K562 (cell line): ENCODE measurements around the gene GRPEL2. TPM values are rescaled to one million over a fixed set of nuclear protein-coding genes. Genes with fewer than 3 reads are reported as not detected.

ENCODE experiments used
- ATAC-seq: fragments of 200-7000 bp; cut with Tn5 transposase; 3 replicates; pipeline ENCODE4 v1.9.1; 2020; ENCODE audit warnings: moderate library complexity
- BruUV-seq: library from RNA; stranded (reverse); fragments of 400-500 nt; replicated peaks from 2 replicates; lab custom pipeline; 2021; lab: Mats Ljungman, UMichigan
- CTCF ChIA-PET: fragments of 300-600 bp; formaldehyde crosslinking; extraction: SDS; loops from one replicate; lab custom pipeline; 2021; ENCODE audit warnings: low intra/inter-chr PET ratio; lab: Yijun Ruan, JAX
- POLR2A ChIA-PET: fragments of 300-600, 350-650 bp; sonication (Branson Sonifier 250); formaldehyde crosslinking; extraction: SDS; loops from one replicate; lab custom pipeline; 2021; ENCODE audit warnings: antibody characterized with exemption, inconsistent platforms; lab: Yijun Ruan, JAX
- DNase-seq, 4 experiments: peaks; one replicate each; pipeline versions ENCODE4 v3.0.0 to v3.0.0-alpha.2; 2011 to 2018; ENCODE audit warnings: low spot score in 3 of 4, mixed read lengths in 3 of 4; ENCODE audit errors: extremely low read depth in 1 of 4
- FAIRE-seq: peaks from 2 replicates; lab custom pipeline; 2011; peaks lifted over from hg19 to GRCh38; lab: Jason Lieb, UNC
- H2AFZ ChIP-seq: 2 replicates; pipeline ENCODE4 v1.6.0; 2011; ENCODE audit warnings: low read depth, low read length, control low read depth, inconsistent platforms
- H3K27ac ChIP-seq: fragments of 200-600 bp; 3 replicates; pipeline ENCODE4 v1.8.0; 2011; ENCODE audit warnings: low read depth, mild to moderate bottlenecking, control low read depth, inconsistent platforms, low read length, moderate library complexity, mixed read lengths; ENCODE audit errors: extremely low read depth
- H3K27me3 ChIP-seq, 2 experiments: fragments of 300-600 bp in 1 of 2; 2 replicates in 1 of 2; 3 replicates in 1 of 2; pipeline versions ENCODE4 v1.6.0 to v1.8.0; 2011; ENCODE audit warnings: inconsistent platforms in 2 of 2, low read length in 2 of 2, mild to moderate bottlenecking in 1 of 2, mixed read lengths in 1 of 2, moderate library complexity in 1 of 2; ENCODE audit not compliant: control insufficient read depth in 2 of 2, insufficient read depth in 2 of 2
- H3K36me3 ChIP-seq: fragments of 300-600 bp; 3 replicates; pipeline ENCODE4 v1.8.0; 2011; ENCODE audit warnings: mild to moderate bottlenecking, low read length, inconsistent platforms; ENCODE audit not compliant: control insufficient read depth, insufficient read depth
- H3K4me1 ChIP-seq, 2 experiments: fragments of 200-600 bp in 1 of 2; replicated peaks in 1 of 2; 2 replicates in 1 of 2; 3 replicates in 1 of 2; pipeline versions ENCODE4 v1.5.1 to v1.8.0; 2011; ENCODE audit warnings: inconsistent platforms in 2 of 2, low read length in 2 of 2, mild to moderate bottlenecking in 1 of 2, mixed read lengths in 1 of 2, moderate library complexity in 1 of 2; ENCODE audit not compliant: control insufficient read depth in 2 of 2, insufficient read depth in 2 of 2
- H3K4me2 ChIP-seq: 2 replicates; pipeline ENCODE4 v1.6.1; 2011; ENCODE audit warnings: low read length, control low read depth, inconsistent platforms, mixed read lengths; ENCODE audit not compliant: insufficient read depth
- H3K4me3 ChIP-seq: fragments of 200-600 bp; sonication (generic), shearing (Covaris generic); 2 replicates; pipeline ENCODE4 v1.5.1; 2016; ENCODE audit warnings: control low read depth, inconsistent platforms
- H3K79me2 ChIP-seq: fragments of 200-600 bp; 3 replicates; pipeline ENCODE4 v1.8.0; 2011; ENCODE audit warnings: low read length, inconsistent platforms; ENCODE audit not compliant: control insufficient read depth, insufficient read depth
- H3K9ac ChIP-seq, 2 experiments: 2 replicates each; pipeline versions ENCODE4 v1.6.0 to v1.6.1; 2011; ENCODE audit warnings: low read depth in 2 of 2, low read length in 2 of 2, control low read depth in 1 of 2, inconsistent platforms in 1 of 2, mild to moderate bottlenecking in 1 of 2, mixed read lengths in 1 of 2; ENCODE audit not compliant: insufficient read depth in 1 of 2
- H3K9me1 ChIP-seq: one replicate; pipeline ENCODE4 v1.6.0; 2011; ENCODE audit warnings: inconsistent platforms, mild to moderate bottlenecking, low read length, moderate library complexity; ENCODE audit not compliant: control insufficient read depth, insufficient read depth
- H3K9me3 ChIP-seq: replicated peaks from 2 replicates; pipeline ENCODE4 v1.5.1; 2011; ENCODE audit warnings: low read depth, low read length, inconsistent platforms; ENCODE audit not compliant: control insufficient read depth, insufficient read depth
- H4K20me1 ChIP-seq: replicated peaks from 2 replicates; pipeline ENCODE4 v1.6.1; 2011; ENCODE audit warnings: low read length, inconsistent platforms, mixed read lengths; ENCODE audit not compliant: control insufficient read depth, insufficient read depth
- DMBX1 ChIP-seq: fragments of 250-450 bp; sonication (Bioruptor Pico); IDR thresholded peaks from 2 replicates; pipeline ENCODE4 v1.8.0; 2022; ENCODE audit warnings: inconsistent platforms, mild to moderate bottlenecking, moderate library complexity, borderline replicate concordance
- ELF4 ChIP-seq: fragments of 450-650 bp; formaldehyde crosslinking; IDR thresholded peaks from 2 replicates; pipeline ENCODE4 v1.4.0; 2022; ENCODE audit warnings: missing genetic modification characterization
- ILK ChIP-seq: fragments of 450-650 bp; IDR thresholded peaks from 2 replicates; pipeline ENCODE4 v1.6.1; 2016; ENCODE audit warnings: missing genetic modification characterization, low read depth, mild to moderate bottlenecking, missing compliant biosample characterization, moderate library complexity, borderline replicate concordance
- NR2F6 ChIP-seq: fragments of 450-650 bp; formaldehyde crosslinking; IDR thresholded peaks from 2 replicates; pipeline ENCODE4 v1.4.0; 2020; ENCODE audit warnings: mild to moderate bottlenecking
- POLR2B ChIP-seq: fragments of 450-650 bp; IDR thresholded peaks from 2 replicates; pipeline ENCODE4 v1.6.1; 2018; ENCODE audit warnings: low read depth; ENCODE audit not compliant: partially characterized antibody
- POU5F1 ChIP-seq: fragments of 150-350 bp; IDR thresholded peaks from 2 replicates; pipeline ENCODE4 v1.6.1; 2014; ENCODE audit warnings: borderline replicate concordance, low read length, low read depth, mild to moderate bottlenecking; ENCODE audit not compliant: partially characterized antibody
- PPARD ChIP-seq: fragments of 250-450 bp; sonication (Bioruptor Pico); IDR thresholded peaks from 2 replicates; pipeline ENCODE4 v1.8.0; 2022; ENCODE audit warnings: inconsistent platforms, mild to moderate bottlenecking, moderate library complexity
- PRDM10 ChIP-seq: fragments of 450-650 bp; IDR thresholded peaks from 2 replicates; pipeline ENCODE4 v1.6.1; 2018; ENCODE audit not compliant: partially characterized antibody
- SIN3A ChIP-seq, 2 experiments: fragments of 150-350 bp in 1 of 2; IDR thresholded peaks; 2 replicates each; pipeline ENCODE4 v1.6.1; 2011 to 2016; ENCODE audit warnings: borderline replicate concordance in 2 of 2, low read depth in 2 of 2, low read length in 2 of 2, mild to moderate bottlenecking in 2 of 2, moderate library complexity in 2 of 2; ENCODE audit not compliant: control insufficient read depth in 1 of 2
- SUPT5H ChIP-seq: fragments of 450-650 bp; IDR thresholded peaks from 2 replicates; pipeline ENCODE4 v1.6.1; 2016
- ZBTB1 ChIP-seq: sonication (generic); formaldehyde crosslinking; IDR thresholded peaks from 2 replicates; pipeline ENCODE4 v1.8.1; 2023; ENCODE audit warnings: missing genetic modification reagents, low read depth, mild to moderate bottlenecking, borderline replicate concordance
- ZFP1 ChIP-seq: fragments of 450-650 bp; formaldehyde crosslinking; IDR thresholded peaks from 2 replicates; pipeline ENCODE4 v1.4.0; 2020; ENCODE audit warnings: mild to moderate bottlenecking, mixed read lengths
- ZFX ChIP-seq: sonication (generic); formaldehyde crosslinking; IDR thresholded peaks from 2 replicates; pipeline ENCODE4 v1.8.0; 2022; ENCODE audit warnings: mild to moderate bottlenecking, missing genetic modification reagents, moderate library complexity
- ZNF165 ChIP-seq: fragments of 250-450 bp; sonication (Bioruptor Pico); IDR thresholded peaks from 2 replicates; pipeline ENCODE4 v1.4.0; 2020; ENCODE audit warnings: borderline replicate concordance
- ZNF174 ChIP-seq: fragments of 250-450 bp; sonication (Bioruptor Pico); IDR thresholded peaks from 2 replicates; pipeline ENCODE4 v1.4.0; 2020; ENCODE audit warnings: mild to moderate bottlenecking
- WGBS: fragments of 100-300 bp; shearing (Covaris generic); methylation state at CpG from one replicate; pipeline ENCODE4 v1.1.6; 2016; ENCODE audit warnings: low coverage, mixed read lengths; ENCODE audit not compliant: insufficient coverage; ENCODE audit errors: missing lambda C conversion rate; 5-methylcytosine and 5-hydroxymethylcytosine counted together
- in situ Hi-C: fragments of 300-500 bp; cut with MboI; formaldehyde crosslinking; loops from 4 replicates; pipeline ENCODE4 v1.15.0; 2018; ENCODE audit warnings: inconsistent platforms, mixed read lengths
- intact Hi-C: fragments of 100-400 bp; cut with micrococcal nuclease; formaldehyde crosslinking; loops from 2 replicates; pipeline ENCODE4 v1.14.2; 2022
- polyA plus RNA-seq, 8 experiments: library from polyadenylated mRNA; depleted of rRNA in 4 of 8; stranded (reverse) in 5 of 8; unstranded in 3 of 8; fragments of >200 nt; fragmentation: Nextera tagmentation in 2 of 8; fragmentation: Illumina TruSeq in 1 of 8; extraction: Ambion mirVana in 2 of 8; extraction: Trizol in 1 of 8; gene quantifications; 2 replicates each; pipeline versions ENCODE4 v1.2.1 to v1.2.3, GENCODE V29; 2011 to 2014; ENCODE audit warnings: inconsistent platforms in 1 of 8, missing spikeins in 1 of 8
- total RNA-seq, 7 experiments: library from RNA; depleted of rRNA in 6 of 7; stranded (reverse); fragments of >200 nt in 6 of 7; fragmentation: Illumina TruSeq in 2 of 7; extraction: Trizol in 2 of 7; gene quantifications; 2 replicates each; pipeline versions ENCODE4 v1.2.1 to v1.2.3, GENCODE V29; 2011 to 2021; ENCODE audit warnings: low replicate concordance in 1 of 7
- TF ChIP-seq, protein P1 (sequence below): fragments of 200-800 bp; sonication (Bioruptor generic); IDR thresholded peaks from 2 replicates; pipeline ENCODE4 v1.6.1; 2017; ENCODE audit warnings: missing genetic modification characterization, missing compliant biosample characterization
- TF ChIP-seq, protein P2 (sequence below): fragments of 250-450 bp; sonication (Bioruptor Pico); IDR thresholded peaks from 2 replicates; pipeline ENCODE4 v1.6.1; 2021; ENCODE audit warnings: mild to moderate bottlenecking
- TF ChIP-seq, protein P3 (sequence below): fragments of 250-450 bp; sonication (Bioruptor Pico); IDR thresholded peaks from 2 replicates; pipeline ENCODE4 v1.5.0; 2021

GRPEL2 gene
- total and polyA plus RNA-seq, 9 of the 15 experiments (the other 6 are each of a cell fraction or from before 2014, with no cell fraction given): 11.2 to 40.5 (median 25.8) TPM

DNA sequence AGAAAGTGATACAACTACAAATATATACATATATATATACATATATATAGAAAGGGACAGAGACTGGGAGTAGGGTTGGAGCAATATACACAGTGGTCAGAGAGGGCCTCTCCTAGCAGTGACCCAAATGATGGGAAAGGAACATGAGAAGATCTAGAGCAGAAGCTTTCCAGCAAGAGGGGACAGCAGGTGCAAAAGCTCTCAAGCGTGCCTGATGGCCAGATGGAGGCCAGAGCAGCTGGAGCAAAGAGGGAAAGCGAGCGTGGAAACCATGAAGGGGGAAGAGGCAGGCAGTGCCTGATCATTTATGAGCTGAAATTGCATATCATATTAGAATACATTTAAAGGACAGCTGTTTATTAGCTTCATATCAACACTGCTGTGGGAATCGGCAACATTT is 7.6 kb upstream of the GRPEL2 start:
- Histone ChIP-seq H3K9ac (no peak overlapping the region), H2AFZ (no peak overlapping the region), H3K27me3 (peaks cover 0 to 2% of the 10 kb centered on the region in 2 experiments; a peak in 1 of 5 replicates), H3K27ac (no peak overlapping the region), H3K4me3 (no peak overlapping the region), H3K9me1 (no peaks in the 10 kb centered on the region), H3K9me3 (no peaks in the 10 kb centered on the region), H3K36me3 (no peaks in the 10 kb centered on the region), H3K4me1 (no peaks in the 10 kb centered on the region), H3K4me2 (no peak overlapping the region), H4K20me1 (no peaks in the 10 kb centered on the region), H3K79me2 (no peaks in the 10 kb centered on the region)
- no peak for FAIRE-seq
- ATAC-seq: no peak
- 45% methylated on average over 4 of the region's 4 CpGs for WGBS
- intact Hi-C loops (no loop called here), in situ Hi-C loops (no loop called here)
- no peak for DNase-seq
- ChIA-PET POLR2A (interaction anchor here (0.6 kb wide), 1 partner anchor 12 kb away, joined by 3 read pairs; no protein-coding TSS in a partner anchor), CTCF (no interaction called here)
- BruUV-seq: no TSS peak
- no peak for TF ChIP-seq POLR2B
- no peak for TF ChIP-seq ELF4 (CRISPR knock-in tag)
- no peak for TF ChIP-seq POU5F1
- TF ChIP-seq SUPT5H: no peak
- no peak for TF ChIP-seq ZNF165 (CRISPR knock-in tag)
- TF ChIP-seq, protein P1, sequence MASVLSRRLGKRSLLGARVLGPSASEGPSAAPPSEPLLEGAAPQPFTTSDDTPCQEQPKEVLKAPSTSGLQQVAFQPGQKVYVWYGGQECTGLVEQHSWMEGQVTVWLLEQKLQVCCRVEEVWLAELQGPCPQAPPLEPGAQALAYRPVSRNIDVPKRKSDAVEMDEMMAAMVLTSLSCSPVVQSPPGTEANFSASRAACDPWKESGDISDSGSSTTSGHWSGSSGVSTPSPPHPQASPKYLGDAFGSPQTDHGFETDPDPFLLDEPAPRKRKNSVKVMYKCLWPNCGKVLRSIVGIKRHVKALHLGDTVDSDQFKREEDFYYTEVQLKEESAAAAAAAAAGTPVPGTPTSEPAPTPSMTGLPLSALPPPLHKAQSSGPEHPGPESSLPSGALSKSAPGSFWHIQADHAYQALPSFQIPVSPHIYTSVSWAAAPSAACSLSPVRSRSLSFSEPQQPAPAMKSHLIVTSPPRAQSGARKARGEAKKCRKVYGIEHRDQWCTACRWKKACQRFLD (CRISPR knock-in tag): no peak
- TF ChIP-seq ZFX (CRISPR knock-in tag): no peak
- TF ChIP-seq PRDM10: no peak
- no peak for TF ChIP-seq NR2F6 (CRISPR knock-in tag)
- no peak for TF ChIP-seq DMBX1
- TF ChIP-seq ZBTB1: no peak
- no peak for TF ChIP-seq PPARD
- TF ChIP-seq, protein P2, sequence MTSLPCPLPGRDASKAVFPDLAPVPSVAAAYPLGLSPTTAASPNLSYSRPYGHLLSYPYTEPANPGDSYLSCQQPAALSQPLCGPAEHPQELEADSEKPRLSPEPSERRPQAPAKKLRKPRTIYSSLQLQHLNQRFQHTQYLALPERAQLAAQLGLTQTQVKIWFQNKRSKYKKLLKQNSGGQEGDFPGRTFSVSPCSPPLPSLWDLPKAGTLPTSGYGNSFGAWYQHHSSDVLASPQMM (CRISPR knock-in tag): no peak
- no peak for TF ChIP-seq ILK (tag)
- no peak for TF ChIP-seq ZFP1
- no peak for TF ChIP-seq ZNF174 (CRISPR knock-in tag)
- TF ChIP-seq SIN3A (IDR thresholded peaks at IDR 0.05; ENCODE audit: borderline replicate concordance in 2 of 2, control insufficient read depth in 1 of 2, low read depth in 2 of 2, low read length in 2 of 2): no peak
- TF ChIP-seq, protein P3, sequence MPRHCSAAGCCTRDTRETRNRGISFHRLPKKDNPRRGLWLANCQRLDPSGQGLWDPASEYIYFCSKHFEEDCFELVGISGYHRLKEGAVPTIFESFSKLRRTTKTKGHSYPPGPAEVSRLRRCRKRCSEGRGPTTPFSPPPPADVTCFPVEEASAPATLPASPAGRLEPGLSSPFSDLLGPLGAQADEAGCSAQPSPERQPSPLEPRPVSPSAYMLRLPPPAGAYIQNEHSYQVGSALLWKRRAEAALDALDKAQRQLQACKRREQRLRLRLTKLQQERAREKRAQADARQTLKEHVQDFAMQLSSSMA (CRISPR knock-in tag): no peak
